GM18873 (cell line): Measurements from ENCODE around the gene ARL6IP1.
"Not testable (repeated sequence)": the region's sequence is repeated elsewhere in the genome, so short reads cannot be mapped to it uniquely, and the experiment has no call there.

ENCODE experiments used
- ATAC-seq: cut with Tn5 transposase; IDR thresholded peaks from one replicate; pipeline ENCODE4 v1.9.1; 2021; ENCODE audit warnings: mild to moderate bottlenecking, moderate library complexity, moderate number of reproducible peaks; ENCODE audit not compliant: unreplicated experiment, low FRiP score

Gene ARL6IP1

GRCh38 chr16:18800293-18800692 lies 1.1 kb downstream of the ARL6IP1 start:
- ATAC-seq = no peak

GRCh38 chr16:18799500-18799899 lies 1.8 kb downstream of the ARL6IP1 start:
- ATAC-seq = no peak

GRCh38 chr16:18797746-18798145 lies 3.6 kb downstream of the ARL6IP1 start:
- ATAC-seq = no peak

- ATAC-seq = no peak
Observed at GRCh38 chr16:18796377-18796776, 5.0 kb downstream of the ARL6IP1 start.

- no peak for ATAC-seq
Observed at GRCh38 chr16:18792836-18793433, 8.4 kb downstream of the ARL6IP1 start.

GRCh38 chr16:18789850-18790706 lies 11.3 kb downstream of the ARL6IP1 start, which contains the start of gene RPS15A:
RPS15A (minus strand) TSS chr16:18790334; CDS start chr16:18789113, 1,221 bp downstream.
- peak; percentile 85 for ATAC-seq

GRCh38 chr16:18789515-18789849 lies 11.9 kb downstream of the ARL6IP1 start:
- ATAC-seq = no peak

- ATAC-seq = no peak
Observed at GRCh38 chr16:18788828-18789514, 12.4 kb downstream of the ARL6IP1 start.

GRCh38 chr16:18784917-18785623 lies 16.3 kb downstream of the ARL6IP1 start:
- ATAC-seq = no peak

GRCh38 chr16:18783430-18784341 lies 17.7 kb downstream of the ARL6IP1 start:
- ATAC-seq = no peak

GRCh38 chr16:18782697-18783429 lies 18.5 kb downstream of the ARL6IP1 start:
- ATAC-seq = no peak

- not testable (repeated sequence) for ATAC-seq
Observed at GRCh38 chr16:18781232-18781631, 20.1 kb downstream of the ARL6IP1 start.

GRCh38 chr16:18780460-18781026 lies 20.8 kb downstream of the ARL6IP1 start:
- ATAC-seq = not testable (repeated sequence)

GRCh38 chr16:18777664-18778063 lies 23.7 kb downstream of the ARL6IP1 start:
- ATAC-seq = not testable (repeated sequence)

GRCh38 chr16:18776334-18776733 lies 25.0 kb downstream of the ARL6IP1 start:
- ATAC-seq = not testable (repeated sequence)

- not testable (repeated sequence) for ATAC-seq
Observed at GRCh38 chr16:18774651-18775050, 26.7 kb downstream of the ARL6IP1 start.

- ATAC-seq = not testable (repeated sequence)
Observed at GRCh38 chr16:18772171-18772570, 29.2 kb downstream of the ARL6IP1 start.

GRCh38 chr16:18770336-18770962 lies 30.9 kb downstream of the ARL6IP1 start:
- not testable (repeated sequence) for ATAC-seq
